H1 (cell line): Measurements from ENCODE around the gene SFMBT2.

ENCODE experiments used
- BACH1 ChIP-seq: IDR thresholded peaks from 2 replicates; pipeline ENCODE4 v1.6.1; 2012; ENCODE audit warnings: low read length, improper control_type of control experiment
- CBX5 ChIP-seq: fragments of 300-800, 300-1000 bp; sonication (generic); IDR thresholded peaks from 2 replicates; pipeline ENCODE4 v1.7.1; 2016; ENCODE audit warnings: antibody characterized with exemption, low read length, low read depth
- CEBPB ChIP-seq: IDR thresholded peaks from 2 replicates; pipeline ENCODE4 v1.6.1; 2012; ENCODE audit warnings: low read depth, low read length
- CTCF ChIP-seq, 3 experiments: IDR thresholded peaks; 1 replicate in 2 of 3; 2 replicates in 1 of 3; pipeline versions ENCODE4 v1.5.1 to v1.6.1; 2011; ENCODE audit warnings: low read length in 3 of 3, mild to moderate bottlenecking in 3 of 3, inconsistent platforms in 2 of 3, low read depth in 1 of 3, moderate library complexity in 1 of 3; ENCODE audit not compliant: insufficient read depth in 1 of 3; ENCODE audit errors: control extremely low read depth in 1 of 3
- EZH2 ChIP-seq: fragments of 200-600 bp; sonication (generic); IDR thresholded peaks from 2 replicates; pipeline ENCODE4 v1.7.1; 2012; ENCODE audit warnings: low read depth, mild to moderate bottlenecking, moderate library complexity, low read length, inconsistent platforms; ENCODE audit not compliant: severe bottlenecking
- GABPA ChIP-seq: IDR thresholded peaks from 2 replicates; pipeline ENCODE4 v1.6.1; 2011; ENCODE audit warnings: mild to moderate bottlenecking, low read length, moderate library complexity, borderline replicate concordance; ENCODE audit not compliant: insufficient read depth
- POLR2A ChIP-seq, 2 experiments: IDR thresholded peaks; 1 replicate in 1 of 2; 2 replicates in 1 of 2; pipeline ENCODE4 v1.6.1; 2011; ENCODE audit warnings: low read depth in 2 of 2, low read length in 2 of 2, mild to moderate bottlenecking in 2 of 2; ENCODE audit errors: control extremely low read depth in 1 of 2
- POLR2AphosphoS5 ChIP-seq: IDR thresholded peaks from 2 replicates; pipeline ENCODE4 v1.6.1; 2011; ENCODE audit warnings: low read depth, low read length
- SIX5 ChIP-seq: IDR thresholded peaks from 2 replicates; pipeline ENCODE4 v1.6.1; 2011; ENCODE audit warnings: mild to moderate bottlenecking, low read depth, low read length
- ZNF274 ChIP-seq: IDR thresholded peaks from 2 replicates; pipeline ENCODE4 v1.7.0; 2012; ENCODE audit warnings: low read length, borderline replicate concordance; ENCODE audit errors: extremely low read depth

DNA sequence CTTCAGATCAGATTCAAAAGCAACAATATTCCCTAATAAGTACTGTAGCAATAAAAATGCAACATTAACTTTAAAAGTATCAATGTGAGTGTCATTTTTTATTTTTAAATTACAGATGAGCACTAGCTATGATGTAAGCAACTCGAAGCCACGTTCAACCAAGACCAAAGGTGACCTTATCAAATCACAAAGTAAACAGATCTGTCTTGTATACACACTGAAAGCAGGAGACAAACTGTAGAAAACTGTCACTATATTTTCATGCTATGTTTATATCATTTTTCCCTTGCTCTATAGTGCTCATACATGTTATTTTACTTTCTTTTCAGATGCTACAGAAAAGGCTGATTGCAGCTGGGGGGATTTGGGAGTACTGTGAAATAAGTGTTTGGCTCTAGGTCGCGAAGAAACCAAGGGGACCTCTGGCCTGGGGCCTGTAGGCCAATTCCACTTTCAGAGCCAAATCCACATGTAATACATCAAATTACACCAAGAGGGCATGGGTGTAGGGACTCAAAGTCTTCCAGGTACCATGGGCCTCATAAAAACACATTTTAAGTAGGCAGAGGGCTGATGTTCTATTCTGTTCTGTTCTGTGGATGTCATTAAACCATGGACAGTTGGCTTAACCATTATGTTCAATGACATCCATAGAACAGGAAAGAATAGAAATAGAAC lies 245.2 kb downstream of the SFMBT2 start:
- TF ChIP-seq CBX5 (no peak), EZH2 (no peak), GABPA (no peak), CTCF (IDR thresholded peaks at IDR 0.05; ENCODE audit: control extremely low read depth in 1 of 3, insufficient read depth in 1 of 3, low read depth in 1 of 3, low read length in 3 of 3) (no peak), BACH1 (no peak), CEBPB (no peak), POLR2A (IDR thresholded peaks at IDR 0.05; ENCODE audit: control extremely low read depth in 1 of 2, low read depth in 2 of 2, low read length in 2 of 2) (no peak), SIX5 (no peak), ZNF274 (no peak), POLR2AphosphoS5 (no peak)
